Measurements from ENCODE around the gene CHD3. TPM values are rescaled to one million over a fixed set of nuclear protein-coding genes. Genes with fewer than 3 reads are reported as not detected.

CHD3 gene
- total and polyA plus RNA-seq, 10 of the 15 experiments (the other 5 are each of a cell fraction or from before 2014, with no cell fraction given) = 1.4 to 86.8 (median 39.1) TPM

DNA sequence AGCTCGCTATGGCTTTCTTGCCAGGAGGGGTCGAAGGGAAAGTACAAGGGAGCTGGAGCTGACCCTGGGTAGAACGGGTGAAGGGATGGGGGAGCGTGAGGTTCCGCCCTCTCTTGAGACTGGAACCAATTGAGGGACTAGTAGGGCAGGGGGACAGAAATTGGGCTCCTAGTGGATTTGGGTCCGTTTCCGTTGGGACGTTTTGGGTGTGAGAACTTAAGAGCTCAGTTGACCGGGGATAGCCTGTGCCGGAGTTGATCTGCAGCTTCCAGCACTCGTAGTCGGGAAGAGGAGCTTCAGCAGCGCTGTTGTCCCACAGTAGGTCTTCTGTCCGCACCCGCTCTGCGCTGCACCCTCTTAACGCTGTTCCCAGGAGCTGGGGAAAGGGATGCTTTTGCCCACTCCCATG lies 43.9 kb downstream of the CHD3 start:
- peak overlapping the region; percentile 51 for H3K4me2 ChIP-seq (ENCODE audit: control insufficient read depth, insufficient read depth)
- H3K9me3 ChIP-seq (replicated peaks; ENCODE audit: control insufficient read depth, insufficient read depth, low read length) = no peaks in the 10 kb centered on the region
- peaks cover 31% of the 10 kb centered on the region for H3K79me2 ChIP-seq (ENCODE audit: control insufficient read depth, insufficient read depth, low read length)
- no peaks in the 10 kb centered on the region for H4K20me1 ChIP-seq (ENCODE audit: control insufficient read depth, insufficient read depth)
- H3K27ac ChIP-seq (ENCODE audit: control insufficient read depth, insufficient read depth) = peak overlapping the region; percentile 96
- WGBS (ENCODE audit: insufficient coverage, insufficient replicate concordance, low lambda C conversion rate, missing lambda C conversion rate) = under 1% methylated on average over 16 of the region's 17 CpGs
- DNase-seq (ENCODE audit: low read depth, low spot score) (no peak), ATAC-seq (peak; percentile 53), FAIRE-seq (peak; percentile 27)
- in situ Hi-C loops (cut with MboI) (no loop called here), intact Hi-C loops (cut with micrococcal nuclease; ENCODE audit: unreplicated experiment) (loop anchor here (5.0 kb wide), 1 partner anchor 55 kb away; no protein-coding TSS in a partner anchor)
- no TSS peak for BruUV-seq (replicated peaks)
- POLR2A ChIA-PET = interaction anchor here (0.5 to 3.4 kb wide), 25 partner anchors 8 to 447 kb away, joined by 3 to 27 read pairs (median 3); partner anchors contain the start of genes NAA38, RNF227 and SLC25A35
- SMC1A ChIA-PET (ENCODE audit: uncharacterized antibody, unreplicated experiment) = interaction anchor here (0.6 to 4.7 kb wide), 21 partner anchors 12 to 187 kb away, joined by 3 to 25 read pairs (median 5); partner anchors contain the start of genes NAA38 and RNF227
- peak overlapping the region; percentile 97 for H2AFZ ChIP-seq (ENCODE audit: control insufficient read depth, low read depth, low read length)
- H3K9ac ChIP-seq (ENCODE audit: control insufficient read depth, insufficient read depth, low read length) = peak overlapping the region; percentile 97
- no peaks in the 10 kb centered on the region for H3K27me3 ChIP-seq (replicated peaks in 1 of 2; ENCODE audit: control insufficient read depth in 2 of 2, insufficient read depth in 2 of 2, low read length in 1 of 2)
- RAD21 ChIA-PET (ENCODE audit: unreplicated experiment) = interaction anchor here (0.7 to 2.8 kb wide), 26 partner anchors 10 to 257 kb away, joined by 3 to 14 read pairs (median 4); partner anchors contain the start of genes BORCS6, CYB5D1, NAA38 and RNF227
- H3K36me3 ChIP-seq (ENCODE audit: control insufficient read depth in 2 of 2, insufficient read depth in 2 of 2, low read length in 1 of 2) = peaks cover 0 to 3% of the 10 kb centered on the region in 2 experiments; a peak in 2 of 4 replicates
- H3K4me1 ChIP-seq (ENCODE audit: control insufficient read depth, insufficient read depth, low read length) = peaks cover 8% of the 10 kb centered on the region
- CTCF ChIA-PET = interaction anchor here (0.5 to 8.9 kb wide), 23 partner anchors 10 to 263 kb away, joined by 3 to 76 read pairs (median 4); partner anchors contain the start of genes CYB5D1, GUCY2D, NAA38 and RNF227
- H3K4me3 ChIP-seq = peak overlapping the region; percentile 98
- TF ChIP-seq HDGF (IDR thresholded peaks at IDR 0.05) (no peak), ZSCAN29 (IDR thresholded peaks at IDR 0.05) (no peak), RELA (IDR thresholded peaks at IDR 0.05; ENCODE audit: borderline replicate concordance, partially characterized antibody) (no peak), CHD2 (IDR thresholded peaks at IDR 0.05; ENCODE audit: borderline replicate concordance, low read depth, low read length) (no peak), FOXM1 (IDR thresholded peaks at IDR 0.05; ENCODE audit: low read depth, low read length) (no peak), NKRF (conservative IDR thresholded peaks at IDR 0.05) (no peak), POLR2A (IDR thresholded peaks at IDR 0.05; ENCODE audit: low read depth, low read length) (no peak), SKIL (IDR thresholded peaks at IDR 0.05; ENCODE audit: low read depth, poor library complexity, severe bottlenecking) (peak; percentile 12), CEBPB (IDR thresholded peaks at IDR 0.05; ENCODE audit: borderline replicate concordance in 1 of 2, low read depth in 2 of 2, low read length in 2 of 2) (no peak), CBX3 (IDR thresholded peaks at IDR 0.05; ENCODE audit: borderline replicate concordance, low read depth) (no peak), ZBED1 (IDR thresholded peaks at IDR 0.05; ENCODE audit: borderline replicate concordance) (no peak), GATAD2B (conservative IDR thresholded peaks at IDR 0.05; ENCODE audit: low read depth) (0 out of 2 replicates have a peak, but pooled peaks have one; percentile 5), RELB (IDR thresholded peaks at IDR 0.05; ENCODE audit: low read depth) (0 out of 2 replicates have a peak, but pooled peaks have one; percentile 28), YY1 (IDR thresholded peaks at IDR 0.05; ENCODE audit: low read depth, low read length) (0 out of 2 replicates have a peak, but pooled peaks have one; percentile 1), DPF2 (IDR thresholded peaks at IDR 0.05) (peak; percentile 79; the same call in 1 of the 2 replicates), NR2F1 (conservative IDR thresholded peaks at IDR 0.05) (no peak; the same call in 1 of the 2 replicates), SIX5 (IDR thresholded peaks at IDR 0.05; ENCODE audit: low read depth, low read length, severe bottlenecking) (no peak), IKZF1 (conservative IDR thresholded peaks at IDR 0.05) (no peak), FOS (IDR thresholded peaks at IDR 0.05; ENCODE audit: borderline replicate concordance, extremely low read depth, insufficient read length) (no peak)

Measured in GM12878 (cell line).